Thyroid gland (tissue), 4 donors: ENCODE data around the gene CBY3.
"Not testable (repeated sequence)": the region's sequence is repeated elsewhere in the genome, so short reads cannot be mapped to it uniquely, and the experiment has no call there.

Experiments used
- CTCF ChIP-seq, 6 experiments: fragments of 200-600 bp in 3 of 6; fragments of 450-650 bp in 3 of 6; sonication (generic) in 3 of 6; IDR thresholded peaks; one replicate each; pipeline ENCODE4 v1.5.1; 2016 to 2019; ENCODE audit warnings: antibody characterized with exemption in 6 of 6, mild to moderate bottlenecking in 2 of 6, inconsistent platforms in 1 of 6, moderate library complexity in 1 of 6
- POLR2A ChIP-seq, 2 donors: fragments of 450-650 bp; IDR thresholded peaks; one replicate each; pipeline ENCODE4 v1.6.1; 2017; ENCODE audit warnings: antibody characterized with exemption in 2 of 2, mild to moderate bottlenecking in 2 of 2, moderate library complexity in 1 of 2

GRCh38 chr5:179642626-179643025 is 38.2 kb downstream of the CBY3 start:
- TF ChIP-seq CTCF, POLR2A (IDR thresholded peaks at IDR 0.05): not testable (repeated sequence)
